HEK293T (cell line): Measurements from ENCODE around the gene KAT6B.

Experiments
- FOXM1 ChIP-seq: fragments of 450-650 bp; IDR thresholded peaks from 2 replicates; pipeline ENCODE4 v1.6.1; 2017; ENCODE audit warnings: mild to moderate bottlenecking, borderline replicate concordance
- LEF1 ChIP-seq: fragments of 450-650 bp; IDR thresholded peaks from 2 replicates; pipeline ENCODE4 v1.6.1; 2017; ENCODE audit warnings: mild to moderate bottlenecking, borderline replicate concordance
- TARDBP ChIP-seq: fragments of 450-650 bp; IDR thresholded peaks from 2 replicates; pipeline ENCODE4 v1.6.1; 2016
- ZNF384 ChIP-seq: fragments of 450-650 bp; IDR thresholded peaks from 2 replicates; pipeline ENCODE4 v1.6.1; 2016

DNA sequence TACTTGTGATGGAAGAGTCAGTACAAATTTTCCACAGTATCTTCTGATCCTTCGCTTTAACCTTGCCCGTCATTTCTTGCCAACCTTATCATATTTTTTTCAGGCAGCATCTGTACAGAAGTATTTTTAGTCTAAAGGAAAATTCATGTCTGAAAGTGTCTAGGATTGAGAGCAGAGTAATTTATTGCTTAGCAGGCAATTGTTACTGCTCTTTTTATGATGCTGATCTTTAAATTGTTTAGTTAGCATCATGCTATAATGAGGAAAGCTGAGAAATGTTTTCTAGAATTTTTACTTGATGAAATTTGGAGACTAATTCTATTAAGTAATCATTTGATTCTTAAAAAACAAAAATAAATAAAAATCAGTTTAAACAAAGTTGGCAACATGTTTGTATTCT is 20.6 kb downstream of the KAT6B start:
- TF ChIP-seq LEF1 (no peak), FOXM1 (no peak), TARDBP (no peak), ZNF384 (no peak)
